ENCODE data around the gene VKORC1L1. TPM values are rescaled to one million over a fixed set of nuclear protein-coding genes. Genes with fewer than 3 reads are reported as not detected.
A peak's percentile ranks its signal among the peaks of the same experiment; 100 is the strongest.

The VKORC1L1 gene
- total and polyA plus RNA-seq, 9 of the 15 experiments (the other 6 are each of a cell fraction or from before 2014, with no cell fraction given), result 6.8 to 36.5 (median 19.3) TPM

DNA sequence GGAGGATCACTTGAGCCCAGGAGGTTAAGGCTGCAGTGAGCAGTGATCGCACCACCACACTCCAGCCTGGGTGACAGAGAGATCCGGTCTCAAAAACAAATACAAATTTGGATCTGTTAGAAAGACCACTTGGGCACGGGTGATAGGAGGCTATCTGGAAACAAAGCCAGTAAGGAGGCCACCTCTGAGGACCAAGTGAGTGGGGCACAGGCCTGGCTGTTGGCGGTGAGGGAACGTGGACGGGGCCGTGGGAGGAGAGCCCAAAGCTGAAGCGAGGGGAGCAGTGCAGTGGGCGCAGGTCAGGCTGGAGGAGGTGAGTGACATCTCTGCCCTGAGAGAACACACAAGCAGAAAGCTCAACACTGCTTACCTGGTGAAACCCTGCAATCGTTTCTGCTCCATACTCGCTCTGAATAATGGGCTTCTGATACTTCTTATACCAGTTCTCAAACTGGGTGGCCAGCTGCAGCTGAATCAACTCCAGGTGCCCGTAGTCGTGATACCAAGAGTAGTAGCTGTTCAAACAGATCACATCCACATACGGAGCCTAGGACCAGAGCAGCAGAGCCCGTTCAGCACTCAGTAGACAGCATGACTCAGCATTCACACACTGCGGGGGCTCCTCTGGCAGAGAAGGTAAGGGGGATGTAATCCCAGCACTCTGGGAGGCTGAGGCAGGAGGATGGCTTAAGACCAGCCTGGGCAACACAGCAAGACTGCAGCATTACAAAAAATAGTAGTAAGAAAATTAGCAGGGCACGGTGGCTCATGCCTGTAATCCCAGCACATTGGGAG lies 94.7 kb downstream of the VKORC1L1 start (continued):
- TF ChIP-seq, protein P1, sequence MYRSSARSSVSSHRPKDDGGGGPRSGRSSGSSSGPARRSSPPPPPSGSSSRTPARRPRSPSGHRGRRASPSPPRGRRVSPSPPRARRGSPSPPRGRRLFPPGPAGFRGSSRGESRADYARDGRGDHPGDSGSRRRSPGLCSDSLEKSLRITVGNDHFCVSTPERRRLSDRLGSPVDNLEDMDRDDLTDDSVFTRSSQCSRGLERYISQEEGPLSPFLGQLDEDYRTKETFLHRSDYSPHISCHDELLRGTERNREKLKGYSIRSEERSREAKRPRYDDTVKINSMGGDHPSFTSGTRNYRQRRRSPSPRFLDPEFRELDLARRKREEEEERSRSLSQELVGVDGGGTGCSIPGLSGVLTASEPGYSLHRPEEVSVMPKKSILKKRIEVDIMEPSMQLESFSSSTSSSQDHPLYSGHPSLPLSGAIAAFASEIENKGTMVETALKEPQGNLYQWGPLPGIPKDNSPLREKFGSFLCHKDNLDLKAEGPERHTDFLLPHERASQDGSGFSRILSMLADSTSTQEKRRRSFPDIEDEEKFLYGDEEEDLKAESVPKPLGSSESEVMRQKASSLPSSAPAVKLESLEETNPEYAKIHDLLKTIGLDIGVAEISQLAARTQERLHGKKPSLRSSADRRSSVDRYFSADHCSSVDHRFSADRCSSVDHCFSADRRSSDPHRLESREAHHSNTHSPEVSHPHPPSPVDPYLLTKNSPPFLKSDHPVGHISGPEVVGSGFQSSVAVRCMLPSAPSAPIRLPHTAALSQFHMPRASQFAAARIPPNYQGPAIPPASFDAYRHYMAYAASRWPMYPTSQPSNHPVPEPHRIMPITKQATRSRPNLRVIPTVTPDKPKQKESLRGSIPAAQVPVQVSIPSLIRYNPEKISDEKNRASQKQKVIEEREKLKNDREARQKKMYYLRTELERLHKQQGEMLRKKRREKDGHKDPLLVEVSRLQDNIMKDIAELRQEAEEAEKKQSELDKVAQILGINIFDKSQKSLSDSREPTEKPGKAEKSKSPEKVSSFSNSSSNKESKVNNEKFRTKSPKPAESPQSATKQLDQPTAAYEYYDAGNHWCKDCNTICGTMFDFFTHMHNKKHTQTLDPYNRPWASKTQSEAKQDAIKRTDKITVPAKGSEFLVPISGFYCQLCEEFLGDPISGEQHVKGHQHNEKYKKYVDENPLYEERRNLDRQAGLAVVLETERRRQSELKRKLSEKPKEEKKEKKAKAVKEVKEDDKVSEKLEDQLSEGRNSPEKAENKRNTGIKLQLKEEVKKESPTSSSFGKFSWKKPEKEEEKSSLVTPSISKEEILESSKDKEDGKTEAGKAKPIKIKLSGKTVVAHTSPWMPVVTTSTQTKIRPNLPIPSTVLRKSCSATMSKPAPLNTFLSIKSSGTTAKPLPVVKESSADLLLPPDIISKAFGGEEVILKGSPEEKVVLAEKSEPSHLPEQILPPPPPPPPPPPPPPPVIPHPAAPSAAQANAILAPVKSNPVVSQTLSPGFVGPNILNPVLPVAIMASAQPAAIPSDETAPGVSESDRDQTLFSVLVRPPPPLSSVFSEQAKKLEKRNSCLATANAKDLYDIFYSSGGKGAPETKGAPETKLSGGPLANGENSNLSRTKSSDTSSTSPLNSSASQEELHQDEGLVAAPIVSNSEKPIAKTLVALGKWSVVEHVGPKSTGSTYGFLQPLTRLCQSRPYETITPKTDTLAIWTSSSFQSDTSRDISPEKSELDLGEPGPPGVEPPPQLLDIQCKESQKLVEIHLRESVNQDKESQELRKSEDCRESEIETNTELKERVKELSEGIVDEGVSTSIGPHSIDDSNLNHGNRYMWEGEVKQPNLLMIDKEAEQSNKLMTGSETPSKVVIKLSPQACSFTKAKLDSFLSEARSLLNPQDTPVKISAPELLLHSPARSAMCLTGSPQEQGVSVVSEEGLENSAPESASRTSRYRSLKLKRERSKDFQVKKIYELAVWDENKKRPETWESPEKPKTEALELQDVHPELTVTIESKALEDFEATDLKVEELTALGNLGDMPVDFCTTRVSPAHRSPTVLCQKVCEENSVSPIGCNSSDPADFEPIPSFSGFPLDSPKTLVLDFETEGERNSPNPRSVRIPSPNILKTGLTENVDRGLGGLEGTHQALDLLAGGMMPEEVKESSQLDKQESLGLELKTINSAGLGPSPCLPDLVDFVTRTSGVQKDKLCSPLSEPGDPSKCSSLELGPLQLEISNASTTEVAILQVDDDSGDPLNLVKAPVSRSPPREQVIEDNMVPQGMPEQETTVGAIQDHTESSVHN (IDR thresholded peaks at IDR 0.05; ENCODE audit: borderline replicate concordance in 1 of 2, low read depth in 1 of 2), result no peak
- TF ChIP-seq SUPT5H (IDR thresholded peaks at IDR 0.05), result 0 out of 2 replicates have a peak, but pooled peaks have one; percentile 11
- TF ChIP-seq ZNF217 (CRISPR knock-in tag; IDR thresholded peaks at IDR 0.05), result no peak
- TF ChIP-seq MAFG (tag; conservative IDR thresholded peaks at IDR 0.05), result peak; percentile 57; the same call in 1 of the 2 replicates
- no peak for TF ChIP-seq GATAD2B (IDR thresholded peaks at IDR 0.05; ENCODE audit: borderline replicate concordance)
- no peak for TF ChIP-seq PHB (CRISPR knock-in tag; IDR thresholded peaks at IDR 0.05)
- TF ChIP-seq PML (IDR thresholded peaks at IDR 0.05; ENCODE audit: low read length), result no peak
- peak; percentile 74; the same call in 1 of the 2 replicates for TF ChIP-seq NFE2 (IDR thresholded peaks at IDR 0.05; ENCODE audit: low read depth)
- TF ChIP-seq ZNF316 (IDR thresholded peaks at IDR 0.05), result peak; percentile 71
- TF ChIP-seq MBD1 (CRISPR knock-in tag; IDR thresholded peaks at IDR 0.05), result no peak
- TF ChIP-seq, protein P2, sequence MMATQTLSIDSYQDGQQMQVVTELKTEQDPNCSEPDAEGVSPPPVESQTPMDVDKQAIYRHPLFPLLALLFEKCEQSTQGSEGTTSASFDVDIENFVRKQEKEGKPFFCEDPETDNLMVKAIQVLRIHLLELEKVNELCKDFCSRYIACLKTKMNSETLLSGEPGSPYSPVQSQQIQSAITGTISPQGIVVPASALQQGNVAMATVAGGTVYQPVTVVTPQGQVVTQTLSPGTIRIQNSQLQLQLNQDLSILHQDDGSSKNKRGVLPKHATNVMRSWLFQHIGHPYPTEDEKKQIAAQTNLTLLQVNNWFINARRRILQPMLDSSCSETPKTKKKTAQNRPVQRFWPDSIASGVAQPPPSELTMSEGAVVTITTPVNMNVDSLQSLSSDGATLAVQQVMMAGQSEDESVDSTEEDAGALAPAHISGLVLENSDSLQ (IDR thresholded peaks at IDR 0.05), result no peak
- TF ChIP-seq KLF13 (tag; IDR thresholded peaks at IDR 0.05; ENCODE audit: borderline replicate concordance, low read depth), result no peak
- TF ChIP-seq IFI16 (CRISPR knock-in tag; IDR thresholded peaks at IDR 0.05), result no peak
- no peak for TF ChIP-seq NR1H2 (CRISPR knock-in tag; IDR thresholded peaks at IDR 0.05)
- TF ChIP-seq CTCFL (IDR thresholded peaks at IDR 0.05; ENCODE audit: borderline replicate concordance, insufficient read depth, low read depth, low read length, poor library complexity, severe bottlenecking), result no peak
